GM21737 (cell line): ENCODE data around the gene TNIP1.
A peak's percentile ranks its signal among the peaks of the same experiment; 100 is the strongest.

ENCODE experiments used
- ATAC-seq: cut with Tn5 transposase; IDR thresholded peaks from one replicate; pipeline ENCODE4 v1.9.1; 2021; ENCODE audit warnings: mild to moderate bottlenecking, moderate library complexity; ENCODE audit not compliant: unreplicated experiment

The TNIP1 gene

DNA sequence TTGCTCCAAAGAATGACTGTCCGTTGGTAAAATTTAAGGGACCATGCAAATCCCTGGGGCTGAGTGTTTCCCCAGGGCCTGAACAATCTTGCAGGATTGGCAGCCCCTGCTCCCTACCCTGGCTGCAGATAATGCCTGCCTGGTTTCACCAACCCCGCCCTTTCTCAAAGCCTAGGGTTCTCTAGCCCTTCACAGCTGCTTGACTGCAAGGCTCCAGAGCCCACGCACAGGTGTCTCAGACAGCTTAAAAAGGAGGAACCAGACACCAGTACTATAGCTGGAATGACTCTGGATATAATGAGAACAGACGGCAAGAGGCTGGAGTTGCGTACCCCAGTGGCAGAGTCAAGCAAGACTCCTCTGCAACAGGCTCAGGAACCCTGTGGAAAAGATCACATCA, 25.2 kb upstream of the TNIP1 start:
- no peak for ATAC-seq

DNA sequence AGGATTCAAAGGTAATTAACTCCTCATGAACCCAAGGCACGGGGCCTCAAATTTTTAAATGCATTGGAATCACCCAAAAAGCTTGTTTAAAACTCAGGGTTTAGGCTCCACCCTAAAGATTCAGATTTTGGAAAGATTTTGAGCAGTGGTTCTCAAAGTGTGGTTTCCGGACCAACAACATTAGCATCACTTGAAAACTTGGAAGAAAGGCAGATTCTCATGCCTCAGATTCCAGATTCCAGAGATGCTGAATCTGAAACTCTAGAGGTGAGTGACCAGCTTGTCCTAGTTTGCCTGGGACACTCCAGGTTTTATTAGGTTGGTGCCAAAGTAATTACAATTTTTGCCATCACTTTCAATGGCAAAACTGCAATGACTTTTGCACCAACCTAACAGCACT, 24.7 kb upstream of the TNIP1 start:
- ATAC-seq = no peak

DNA sequence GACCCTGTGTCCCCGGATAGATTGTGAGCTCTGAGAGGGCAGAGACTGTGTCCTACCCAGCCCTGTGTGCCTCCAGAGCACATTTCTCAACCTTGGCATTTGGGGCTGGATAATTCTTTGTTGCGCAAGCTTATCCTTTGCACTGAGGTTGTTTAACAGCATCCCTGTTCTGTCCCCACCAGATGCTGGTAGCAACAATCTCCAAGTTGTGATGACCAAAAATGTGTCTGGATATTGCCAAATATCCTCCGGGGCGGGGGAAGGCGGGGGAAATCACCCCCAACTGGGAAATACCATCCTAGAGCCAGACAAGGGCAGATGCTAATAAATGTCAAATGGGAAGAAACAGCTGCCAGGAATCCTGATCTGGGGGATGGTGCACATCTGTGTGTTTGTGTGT, 24.0 kb upstream of the TNIP1 start:
- ATAC-seq = no peak

DNA sequence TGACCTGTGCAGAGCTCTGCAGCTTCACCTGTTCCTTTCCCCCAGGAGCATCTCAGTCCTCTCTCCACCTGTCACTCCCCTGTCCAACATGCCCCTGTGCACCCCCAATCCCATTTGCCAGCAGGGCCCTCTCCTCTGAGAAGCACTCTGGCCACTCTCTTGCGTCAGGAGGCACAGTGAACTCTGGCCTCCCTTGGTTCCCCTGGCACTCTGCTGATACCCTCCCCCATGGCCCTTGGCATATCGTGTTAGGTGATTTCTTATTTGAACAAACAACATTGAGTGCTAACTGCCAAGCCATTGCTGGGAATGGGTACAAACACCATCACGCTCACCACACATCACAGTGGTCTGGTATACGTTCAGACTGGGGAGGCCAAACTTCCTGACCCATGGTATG, 20.9 kb upstream of the TNIP1 start:
- no peak for ATAC-seq

DNA sequence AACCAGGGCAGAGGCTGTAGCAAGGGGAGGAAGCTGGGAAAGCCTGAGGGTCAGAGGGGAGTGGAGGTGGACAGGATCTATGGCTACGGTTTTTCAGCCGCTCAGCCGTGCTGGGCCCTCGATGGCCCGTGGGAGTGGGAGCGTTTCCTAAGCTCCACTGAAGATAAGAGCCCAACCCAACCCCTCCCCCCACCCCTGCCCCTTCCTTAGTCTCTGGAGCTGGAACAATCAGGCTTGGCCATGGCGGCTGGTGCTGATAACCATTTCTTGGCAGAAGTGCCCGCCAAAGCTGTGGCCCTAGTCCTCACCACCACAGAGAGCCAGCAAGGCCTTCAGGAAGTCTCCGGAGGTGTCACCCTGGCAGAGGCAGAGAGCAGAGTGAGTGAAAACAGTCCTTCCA, 20.3 kb upstream of the TNIP1 start:
- no peak for ATAC-seq

DNA sequence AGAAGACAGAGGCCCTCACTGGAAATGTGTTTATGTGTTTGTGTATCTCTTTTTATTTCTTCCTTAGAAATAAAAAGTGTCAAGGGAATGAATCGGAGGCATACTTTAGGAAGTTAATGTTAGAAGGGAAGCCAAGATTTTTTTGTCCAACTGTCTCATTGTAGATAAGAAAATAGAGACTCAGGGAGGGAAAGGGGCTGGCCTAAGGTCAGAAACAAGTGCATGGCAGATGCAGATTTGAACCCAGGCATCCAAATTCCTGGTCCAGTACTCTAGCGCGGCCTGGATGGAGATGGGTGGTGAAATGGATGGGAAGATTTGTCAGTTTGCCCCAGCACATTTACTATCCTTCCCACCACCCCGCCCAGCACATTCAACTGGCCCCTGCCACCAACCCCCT, 19.8 kb upstream of the TNIP1 start:
- ATAC-seq = no peak

DNA sequence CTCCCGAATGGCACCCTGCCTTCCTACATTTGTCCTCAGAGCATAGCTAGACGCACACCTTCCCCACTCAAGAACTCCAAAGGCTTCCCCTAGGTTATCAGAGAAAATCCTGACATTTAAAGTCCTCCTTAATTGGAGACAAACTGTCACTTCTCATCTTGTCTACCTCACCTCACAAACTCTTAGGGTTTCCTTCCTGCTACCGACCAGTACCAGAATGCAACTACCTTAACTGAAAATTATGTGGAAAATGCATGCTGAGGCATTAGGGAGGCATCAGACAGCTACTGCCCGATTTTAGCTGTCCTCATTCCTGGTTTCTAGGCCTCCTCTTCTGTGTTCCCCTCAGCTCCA, 17.9 kb upstream of the TNIP1 start:
- ATAC-seq = no peak

DNA sequence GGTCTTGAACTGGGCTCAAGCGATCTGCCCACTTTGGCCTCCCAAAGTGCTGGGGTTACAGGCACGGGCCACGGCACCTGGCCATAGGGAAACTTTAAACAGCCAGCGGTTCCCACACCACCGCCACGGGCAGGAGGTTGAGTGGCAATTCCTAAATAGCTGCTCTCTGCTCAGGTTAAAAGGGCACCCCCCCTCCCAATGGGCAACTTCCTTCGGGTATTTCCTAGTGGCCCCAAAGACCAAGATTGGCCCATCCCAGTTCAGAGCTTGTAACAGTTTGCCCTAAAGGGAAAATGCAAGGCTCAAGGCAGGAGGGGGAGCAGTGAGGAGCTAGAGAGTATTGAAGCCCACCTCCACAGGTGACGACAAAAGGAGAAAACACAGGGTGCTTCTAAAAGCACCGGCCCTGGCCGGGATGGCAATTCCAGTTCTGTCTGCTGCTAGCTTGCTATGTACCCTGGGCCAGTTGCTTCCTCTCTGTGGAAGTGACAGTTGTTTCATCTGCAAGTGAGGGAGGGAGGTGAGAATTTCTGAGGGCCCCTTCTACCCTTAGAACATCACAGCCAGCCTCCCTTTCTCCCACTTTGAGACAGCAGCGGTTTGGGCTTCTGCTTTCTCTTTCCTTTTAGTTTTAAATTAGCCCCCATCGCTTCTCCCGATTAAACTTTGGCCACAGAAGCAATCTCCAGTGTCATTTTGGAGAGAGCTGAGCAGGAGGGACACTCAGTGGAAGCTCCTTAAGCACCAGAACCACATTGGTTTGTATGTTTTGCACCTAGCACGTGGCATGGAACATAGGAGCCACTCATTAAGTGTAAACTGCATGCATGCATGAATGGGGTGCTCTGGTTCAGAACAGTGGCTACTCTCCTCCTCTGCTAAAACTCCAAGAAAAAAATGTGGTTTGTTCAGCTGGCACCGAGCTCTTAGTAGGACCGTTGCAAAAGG, 17.3 kb upstream of the TNIP1 start:
- ATAC-seq = peak; percentile 45

DNA sequence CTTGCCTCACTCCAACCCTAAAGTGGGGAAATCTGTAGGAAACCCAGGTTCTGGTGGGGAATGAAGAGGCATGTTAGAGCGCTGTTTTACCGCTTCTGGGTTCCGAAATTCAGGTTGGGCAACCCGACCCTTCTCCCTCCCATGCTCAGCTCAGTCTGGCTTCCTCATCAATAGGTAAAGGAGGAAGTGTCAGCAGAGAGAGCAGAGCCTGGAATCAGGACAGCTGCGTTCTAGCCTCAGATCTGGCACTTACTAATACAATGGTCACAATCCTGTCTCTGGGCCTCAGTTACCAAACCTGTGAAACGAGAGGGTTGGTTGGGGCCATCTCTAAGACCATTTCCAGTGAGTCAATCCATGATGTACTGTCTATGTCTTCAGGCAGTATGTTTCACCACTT, 16.2 kb upstream of the TNIP1 start:
- ATAC-seq = no peak

DNA sequence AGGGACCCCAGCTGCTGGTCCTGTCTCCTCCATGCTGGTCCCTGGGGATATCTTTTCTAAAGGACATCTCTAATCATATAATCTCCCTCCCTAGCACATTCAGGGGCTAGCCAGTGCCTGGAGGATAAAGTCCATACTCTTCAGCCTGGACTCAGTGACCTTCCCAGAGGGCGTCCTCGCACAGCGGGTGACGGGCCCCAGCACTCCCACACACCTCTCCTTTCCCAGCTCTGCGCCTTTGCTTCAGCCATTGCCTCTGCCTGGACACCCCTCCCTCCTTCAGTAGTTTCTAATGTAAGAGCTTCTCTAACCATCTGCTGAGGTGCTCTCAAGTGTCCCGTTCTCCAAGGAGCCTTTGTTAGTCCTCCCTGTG, 15.2 kb upstream of the TNIP1 start:
- ATAC-seq = no peak

DNA sequence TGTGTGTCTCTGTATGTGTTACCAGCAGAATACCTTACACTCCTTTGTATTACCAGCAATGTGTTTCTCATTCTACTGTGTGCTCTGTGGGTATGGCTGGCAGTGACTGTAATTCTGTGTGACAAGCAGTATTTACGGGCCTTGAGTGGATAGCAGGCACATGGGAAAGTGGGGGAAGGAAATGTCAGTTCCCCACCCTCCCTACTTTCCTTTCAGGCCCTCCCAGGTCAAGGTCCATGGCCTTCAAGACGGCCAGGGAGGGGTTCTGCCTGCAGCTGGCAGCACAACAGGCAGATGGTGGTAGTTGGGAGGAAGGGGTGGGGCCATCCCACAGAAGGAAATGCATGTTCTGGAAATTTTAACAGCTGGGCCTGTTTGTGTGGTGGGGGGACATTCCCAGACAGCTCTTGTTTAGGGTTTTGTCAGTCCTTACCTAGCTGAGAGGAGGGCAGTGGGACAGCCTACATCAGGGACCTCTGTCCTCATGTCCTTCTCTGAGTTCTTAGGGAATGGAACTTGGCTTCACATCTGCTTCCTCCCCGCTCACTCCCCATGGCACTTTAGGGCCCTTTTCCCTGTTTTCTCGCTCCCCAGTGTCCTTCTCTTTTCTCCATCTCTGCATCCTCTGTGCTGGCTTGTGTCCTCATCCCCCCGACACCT, 14.6 kb upstream of the TNIP1 start:
- ATAC-seq = no peak

DNA sequence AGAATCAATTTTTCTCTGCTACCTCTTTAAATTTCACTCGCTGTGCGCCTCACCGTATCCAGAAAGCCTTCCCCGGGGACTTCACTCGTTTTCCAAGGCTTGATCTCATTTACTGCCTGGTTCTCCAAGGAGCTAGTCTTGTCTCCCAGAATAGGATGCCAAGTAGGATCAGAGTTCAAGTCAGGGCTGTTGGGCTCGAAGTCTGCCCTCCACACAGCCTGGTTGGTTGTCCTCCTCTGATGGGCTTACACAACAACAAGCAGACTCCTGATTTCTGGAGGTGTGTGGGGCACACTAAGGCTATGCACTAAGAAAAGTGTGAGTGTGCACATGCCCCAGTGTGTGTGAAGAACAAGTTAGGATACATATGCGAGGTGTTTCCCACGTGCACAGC, 14.0 kb upstream of the TNIP1 start:
- no peak for ATAC-seq

DNA sequence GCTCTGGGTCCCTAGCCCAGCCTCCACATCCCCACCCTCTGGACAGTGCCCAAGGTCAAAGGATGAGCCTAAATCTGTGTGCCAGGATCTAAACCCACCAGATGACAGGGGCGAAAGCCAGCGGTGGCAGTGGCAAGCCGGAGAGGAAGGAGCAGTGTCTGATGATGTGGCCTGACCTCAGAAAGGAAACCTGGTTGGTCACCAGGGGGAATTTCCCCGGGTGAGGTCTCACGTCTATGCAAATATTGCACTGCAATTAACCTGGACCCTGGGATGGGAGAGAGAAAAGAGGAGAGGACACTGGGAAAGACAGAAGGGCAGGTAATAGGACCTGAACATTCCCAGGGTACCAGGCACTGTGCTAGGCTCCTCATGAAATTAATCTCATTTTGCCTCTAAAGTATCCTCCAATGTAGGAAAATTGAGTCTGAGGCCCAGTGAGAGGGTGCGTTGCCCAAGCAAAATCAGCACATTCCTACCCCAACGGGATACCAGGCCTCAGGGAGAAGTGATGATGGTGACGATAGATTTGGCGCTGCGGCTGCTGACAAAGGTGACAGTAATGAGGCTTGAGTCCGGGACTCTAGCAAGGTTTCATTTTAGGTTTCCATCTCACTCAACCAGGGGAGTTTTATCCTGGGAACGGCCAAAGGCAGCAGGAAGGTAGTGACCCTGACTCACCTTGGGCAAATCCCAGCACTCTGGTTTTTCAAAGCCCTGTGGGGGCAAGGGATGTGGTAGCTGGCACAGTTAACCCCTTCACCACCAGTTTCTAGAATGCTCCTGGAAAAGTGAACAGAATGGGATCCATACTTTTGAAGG, 13.4 kb upstream of the TNIP1 start:
- ATAC-seq = peak; percentile 77

DNA sequence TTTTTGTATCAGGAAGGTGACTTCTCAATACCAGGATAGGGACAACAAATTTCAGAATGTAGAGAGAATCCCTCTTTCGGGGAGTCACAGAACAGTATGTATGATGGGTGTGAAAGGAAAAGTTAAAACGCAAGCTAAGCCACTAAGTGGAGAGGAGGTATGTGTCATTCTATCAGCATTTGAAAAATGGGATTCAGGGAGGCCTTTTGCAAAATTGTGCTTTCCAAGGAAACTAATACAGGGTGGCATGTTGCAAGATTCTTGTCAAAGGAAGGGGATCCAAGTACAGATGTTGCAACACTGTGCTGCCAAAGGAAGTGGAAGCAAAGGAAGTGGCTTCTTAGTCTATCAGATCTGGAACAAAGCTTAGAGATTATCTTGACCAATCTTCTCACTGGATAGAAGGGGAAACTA, 12.6 kb upstream of the TNIP1 start:
- peak; percentile 3 for ATAC-seq

DNA sequence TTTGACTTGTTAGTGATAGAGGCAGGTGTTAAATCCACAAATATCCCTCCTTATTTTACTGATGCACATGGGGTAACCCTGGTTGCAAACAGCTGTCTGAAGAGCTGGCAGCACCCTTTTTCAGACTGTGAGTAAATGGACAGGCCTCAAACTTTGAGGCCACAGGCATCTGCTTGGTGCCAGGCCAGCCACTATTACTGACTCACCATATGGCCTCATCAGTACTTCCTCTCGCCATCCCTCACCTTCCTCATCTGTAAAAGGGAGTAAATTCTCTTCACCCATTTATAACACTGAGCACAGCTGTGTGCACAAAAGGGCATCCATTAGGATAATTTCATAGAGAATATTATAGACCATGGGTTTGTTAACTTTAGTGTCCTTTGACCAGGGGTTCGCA, 11.9 kb upstream of the TNIP1 start:
- no peak for ATAC-seq

DNA sequence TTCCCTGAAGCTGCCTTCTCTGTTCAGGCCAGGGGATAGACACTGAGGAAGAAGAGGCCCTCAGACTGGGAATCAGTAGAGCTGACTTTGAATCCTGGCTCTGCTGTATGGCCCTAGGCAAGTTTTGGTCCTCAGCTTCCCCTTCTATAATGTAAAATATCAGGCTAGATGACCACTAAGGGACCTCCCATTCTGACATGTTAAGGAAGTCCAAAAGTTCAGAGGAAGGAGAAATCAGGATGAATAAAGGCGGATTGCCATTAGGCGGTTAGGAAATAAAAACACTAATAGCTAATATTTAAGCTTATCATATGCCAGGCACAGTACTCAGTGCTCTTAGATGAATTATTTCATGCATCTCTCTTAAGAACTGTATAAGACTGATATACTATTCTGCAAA, 8.9 kb upstream of the TNIP1 start:
- ATAC-seq = no peak

DNA sequence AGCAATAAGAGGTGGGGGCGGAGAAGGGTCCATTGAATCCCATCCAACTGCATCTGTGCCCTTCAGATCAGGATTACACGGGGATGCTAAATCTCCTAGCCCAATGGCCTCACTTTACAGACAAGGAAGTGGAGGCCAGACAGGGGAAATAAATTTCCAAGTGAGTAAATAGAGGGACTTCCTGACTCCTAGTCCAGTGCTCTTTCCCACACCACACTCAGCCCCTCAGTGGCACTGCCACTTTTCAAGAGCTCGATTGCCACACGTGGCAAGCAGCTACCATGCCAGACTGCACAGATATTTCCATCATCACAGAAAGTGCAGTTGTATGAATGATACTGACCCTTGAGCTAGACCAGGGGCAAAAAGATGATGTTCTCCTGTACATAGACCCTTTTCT, 8.2 kb upstream of the TNIP1 start:
- no peak for ATAC-seq

DNA sequence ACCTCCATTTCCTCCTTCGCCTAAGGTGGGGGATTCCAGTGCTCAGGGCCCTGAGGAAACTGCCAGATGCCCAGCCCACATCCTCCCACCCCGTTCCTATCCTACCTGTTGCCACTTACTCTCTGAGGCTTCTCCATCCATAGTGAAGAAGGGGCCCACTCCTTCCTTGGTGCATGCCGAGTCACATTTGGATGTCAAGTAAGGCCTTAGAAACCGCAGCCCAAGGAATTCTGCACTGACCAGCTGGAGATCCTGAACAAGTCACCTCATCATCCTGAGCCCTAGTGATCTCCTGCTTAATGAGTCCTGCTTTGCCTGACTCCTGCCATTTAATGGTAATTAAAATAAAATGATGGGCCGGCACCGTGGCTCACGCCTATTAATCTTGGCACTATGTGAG, 6.7 kb upstream of the TNIP1 start:
- ATAC-seq = no peak

DNA sequence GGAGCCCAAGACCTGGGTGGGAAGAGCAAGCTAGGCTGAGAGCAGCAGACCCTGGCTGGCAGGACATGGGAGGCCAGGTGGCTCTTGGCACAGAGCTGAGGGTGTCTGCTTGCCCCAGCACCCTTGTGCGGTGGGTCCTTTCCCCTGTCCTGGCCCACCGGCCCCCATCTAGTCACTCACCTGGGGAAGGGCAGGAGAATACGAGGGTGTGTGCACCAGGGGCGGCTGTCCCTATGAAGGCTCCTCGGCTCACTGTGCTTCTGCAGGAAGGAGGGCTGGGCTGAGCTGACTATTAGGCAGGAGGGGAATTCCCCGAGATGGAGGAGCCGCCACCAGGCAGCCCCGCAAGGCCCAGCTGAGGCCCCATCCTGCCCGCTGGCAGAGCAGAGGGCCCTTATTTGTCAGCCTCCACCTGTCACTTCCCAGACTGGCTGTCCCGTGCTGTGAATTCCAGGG, 6.1 kb upstream of the TNIP1 start:
- ATAC-seq = peak; percentile 58

DNA sequence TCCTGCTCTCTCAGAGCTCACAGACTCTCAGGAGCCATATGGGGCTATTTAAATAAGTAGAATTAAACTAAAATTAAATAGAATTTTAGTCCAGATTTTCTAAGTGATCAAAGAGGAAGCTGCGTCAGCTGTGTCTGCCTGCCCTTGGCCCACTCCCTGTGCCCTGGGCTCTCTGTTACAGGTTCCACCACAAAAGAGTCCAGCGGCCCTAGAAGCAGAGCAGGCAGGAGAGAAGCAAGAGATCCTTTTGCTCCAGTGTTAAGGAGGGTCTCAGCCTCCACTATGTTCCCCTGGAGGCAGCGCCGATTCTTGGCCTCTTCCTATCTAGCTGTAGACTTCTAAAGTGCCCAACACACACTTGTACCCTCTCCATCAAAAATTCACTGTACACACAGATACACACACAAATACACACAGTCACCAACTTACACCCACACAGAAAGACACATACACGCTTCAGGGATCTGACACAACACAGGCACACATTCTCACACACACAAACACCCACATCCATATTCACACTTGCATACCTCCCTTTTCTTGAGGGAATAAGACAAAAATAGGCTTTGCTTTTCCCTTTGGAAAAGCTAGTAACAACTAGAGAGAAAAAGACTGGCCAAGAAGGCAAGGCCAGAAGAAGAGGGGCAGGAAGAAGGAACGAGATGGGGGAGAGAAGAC, 5.5 kb upstream of the TNIP1 start:
- no peak for ATAC-seq

DNA sequence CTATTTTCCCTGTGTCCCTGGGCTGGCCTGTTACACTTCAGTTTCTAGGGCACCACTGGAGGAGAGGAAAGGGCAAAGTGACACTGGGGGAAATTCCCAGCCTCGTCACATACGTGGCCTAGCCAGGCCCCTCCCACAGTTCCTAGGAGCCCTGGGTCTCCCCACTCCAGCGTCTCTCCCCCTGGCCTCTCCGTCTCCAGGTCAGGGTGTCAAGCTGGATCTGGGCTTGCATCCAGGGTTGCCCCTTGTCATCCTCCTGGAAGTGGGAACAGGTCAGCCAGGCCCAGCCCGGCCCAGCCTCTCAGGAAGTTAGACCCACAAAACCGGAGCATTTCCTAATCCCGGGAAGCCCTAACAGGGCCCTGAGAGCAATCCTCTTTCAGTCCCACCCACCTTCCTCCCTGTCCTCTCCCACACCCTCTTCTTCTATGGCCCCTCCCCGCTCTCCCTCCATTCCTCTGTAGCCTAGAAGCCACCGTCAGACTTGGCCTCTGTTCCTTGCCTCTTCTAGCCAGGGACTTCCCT, 4.7 kb upstream of the TNIP1 start:
- peak; percentile 18 for ATAC-seq
